ENCODE measurements around the gene AGPS.
A peak's percentile ranks its signal among the peaks of the same experiment; 100 is the strongest.

The AGPS gene

GRCh38 chr2:177554365-177554764, 161.8 kb downstream of the AGPS start:
- no peak for DNase-seq

DNA sequence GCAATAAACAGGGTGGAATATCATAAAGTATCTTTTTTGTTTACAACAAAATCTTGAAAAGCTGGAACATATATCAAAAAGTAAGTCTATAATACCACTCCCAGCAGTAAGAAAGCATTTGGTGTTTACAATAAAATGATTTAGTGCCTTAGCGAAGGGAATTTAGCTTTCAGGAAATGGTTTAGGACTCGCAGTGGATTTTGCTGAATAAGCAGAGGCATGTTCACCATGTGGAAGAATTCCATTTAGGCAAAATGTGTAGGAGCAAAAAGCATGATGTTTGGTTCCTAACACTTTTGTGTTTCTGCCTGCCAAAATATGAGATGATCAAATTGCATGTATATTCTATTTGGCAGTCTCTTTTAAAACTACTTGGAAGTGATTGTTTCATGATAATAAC, 163.6 kb downstream of the AGPS start:
- no peak for DNase-seq

GRCh38 chr2:177557794-177558193, 165.2 kb downstream of the AGPS start:
- DNase-seq = no peak

GRCh38 chr2:177559638-177560037, 167.1 kb downstream of the AGPS start:
- no peak for DNase-seq

- DNase-seq = no peak
These were observed 175.8 kb downstream of the AGPS start for GRCh38 chr2:177568390-177568789.

GRCh38 chr2:177568893-177569292, 176.3 kb downstream of the AGPS start:
- DNase-seq = no peak

DNA sequence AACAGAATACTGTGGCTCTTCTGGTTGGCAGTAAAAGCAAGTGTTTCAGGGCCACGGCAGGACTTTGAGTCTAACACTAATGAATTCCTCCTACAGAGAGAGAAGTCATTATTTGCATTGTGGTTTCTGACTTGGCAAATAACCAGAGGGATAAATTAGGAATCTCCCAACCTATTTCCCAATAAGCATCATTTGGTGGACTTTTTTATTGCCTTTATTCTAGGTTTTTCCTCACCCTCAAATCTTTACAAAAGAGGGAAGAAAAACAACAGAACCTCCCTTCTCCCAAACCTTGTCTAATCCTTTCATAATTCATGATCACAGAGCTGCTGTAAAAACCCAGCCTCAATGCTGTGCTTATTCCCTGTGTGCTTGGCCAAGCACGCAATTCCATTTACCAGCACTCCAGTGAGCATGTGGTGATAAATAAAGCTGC, 179.7 kb downstream of the AGPS start:
- DNase-seq = peak; percentile 76

DNA sequence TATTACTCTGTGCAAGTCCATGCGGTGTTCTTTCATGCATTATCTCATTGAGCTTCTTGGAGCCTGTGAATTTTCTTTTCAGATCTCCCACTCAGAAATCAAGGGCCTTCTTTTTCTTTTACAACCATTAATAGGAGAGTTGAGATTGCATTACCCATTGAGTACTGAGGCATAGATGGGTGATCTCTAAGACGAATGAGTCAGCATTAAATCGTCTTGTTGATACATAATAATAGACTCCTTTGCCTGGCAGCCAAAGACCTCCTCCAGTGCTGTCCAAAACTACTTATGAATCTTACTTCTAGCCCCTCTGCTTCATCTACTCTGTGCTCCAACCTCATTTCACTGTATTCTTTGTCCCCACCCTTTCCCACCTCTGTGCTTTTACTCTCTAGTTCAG, 180.5 kb downstream of the AGPS start:
- peak; percentile 15 for DNase-seq

DNA sequence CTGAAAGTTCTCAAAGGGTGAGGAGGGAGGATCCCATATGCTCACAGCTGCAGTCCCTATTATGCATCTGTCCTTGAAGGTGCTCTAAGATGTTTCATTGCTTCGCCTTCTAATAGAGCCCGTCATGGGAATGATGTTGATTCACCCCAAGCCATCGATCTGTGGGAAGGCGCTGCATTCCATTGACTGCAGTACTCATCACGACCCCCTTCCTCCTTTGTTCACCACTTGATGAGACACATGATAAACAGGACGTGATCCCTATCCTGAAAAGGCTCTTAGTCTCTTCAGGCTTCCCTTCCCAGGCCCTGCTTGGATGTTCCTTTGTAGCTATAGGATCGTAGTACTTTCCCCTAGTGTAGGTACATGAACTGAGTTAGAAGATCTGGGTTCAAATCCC, 181.8 kb downstream of the AGPS start:
- no peak for DNase-seq

DNA sequence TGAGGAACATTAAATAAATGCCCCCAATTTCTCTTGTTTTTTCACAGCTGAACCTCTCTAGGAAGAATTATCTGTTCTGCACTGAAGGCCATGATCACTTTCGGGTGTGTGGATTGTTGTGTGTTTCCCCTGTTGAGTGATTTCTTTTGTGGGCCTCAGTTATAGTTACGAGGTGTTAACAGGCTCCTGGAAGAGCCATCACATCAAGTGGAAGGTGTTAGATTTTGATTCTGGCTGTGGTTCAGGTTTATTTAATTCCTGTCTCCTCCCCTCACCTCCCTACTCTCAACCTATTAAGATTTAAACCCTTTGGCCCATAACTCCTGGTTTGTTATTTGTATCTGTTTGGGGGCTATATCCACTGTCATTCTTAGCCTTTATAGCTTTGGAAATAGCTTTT, 182.8 kb downstream of the AGPS start:
- DNase-seq = no peak

- DNase-seq = no peak
These were observed 184.5 kb downstream of the AGPS start for GRCh38 chr2:177577075-177577474.

DNA sequence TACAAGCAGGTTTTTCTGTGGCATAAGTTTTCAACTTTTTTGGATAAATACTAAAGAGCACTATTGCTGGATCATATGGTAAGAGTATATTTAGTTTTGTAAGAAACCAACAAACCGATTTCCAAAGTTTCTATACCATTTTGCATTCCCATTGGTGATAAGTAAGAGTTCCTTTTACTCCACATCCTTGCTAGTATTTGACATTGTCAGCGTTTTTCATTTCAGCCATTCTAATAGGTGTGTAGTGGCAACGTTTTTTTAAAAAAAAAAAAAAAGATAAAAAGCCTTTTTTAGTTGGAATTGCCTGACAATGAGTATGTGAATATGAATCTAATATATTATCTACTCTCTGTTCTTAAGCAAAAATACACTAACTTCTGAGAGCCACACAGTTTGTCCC, 185.9 kb downstream of the AGPS start:
- no peak for DNase-seq

- no peak for DNase-seq
These were observed 187.0 kb downstream of the AGPS start for GRCh38 chr2:177579486-177580036.

- DNase-seq = no peak
These were observed 189.4 kb downstream of the AGPS start for GRCh38 chr2:177582000-177582399.

DNA sequence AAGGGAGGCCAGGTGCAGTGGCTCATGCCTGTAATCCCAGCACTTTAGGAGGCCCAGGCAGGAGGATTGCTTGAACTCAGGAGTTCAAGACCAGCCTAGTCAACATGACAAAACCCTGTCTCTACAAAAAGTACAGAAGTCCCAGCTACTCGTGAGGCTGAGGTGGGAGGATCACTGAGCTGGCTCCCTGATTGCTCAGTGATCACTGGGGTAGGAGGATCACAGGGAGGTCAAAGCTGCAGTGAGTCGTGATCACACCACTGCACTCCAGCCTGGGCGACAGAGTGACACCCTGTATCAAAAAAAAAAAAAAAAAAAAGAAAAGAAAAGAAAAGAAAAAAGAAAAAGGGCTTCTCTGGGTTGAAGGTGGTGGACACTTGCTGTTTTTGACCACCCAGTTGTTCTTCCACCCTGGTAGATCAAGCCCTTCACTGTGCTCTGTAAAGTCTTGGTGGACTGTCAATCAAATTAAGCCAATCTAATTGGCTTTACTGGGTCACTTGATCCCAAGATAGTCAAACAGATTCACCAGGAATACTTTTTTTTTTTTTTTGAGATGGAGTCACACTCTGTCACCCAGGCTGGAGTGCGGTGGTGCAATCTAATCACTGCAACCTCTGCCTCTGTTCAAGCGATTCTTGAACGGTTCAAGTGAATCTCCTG, 191.6 kb downstream of the AGPS start:
- peak; percentile 94 for DNase-seq

- DNase-seq = peak; percentile 64
These were observed 192.8 kb downstream of the AGPS start for GRCh38 chr2:177585234-177585863.

- peak; percentile 44 for DNase-seq
These were observed 193.6 kb downstream of the AGPS start for GRCh38 chr2:177586154-177586553.

- DNase-seq = no peak
These were observed 194.8 kb downstream of the AGPS start for GRCh38 chr2:177587371-177587770.

DNA sequence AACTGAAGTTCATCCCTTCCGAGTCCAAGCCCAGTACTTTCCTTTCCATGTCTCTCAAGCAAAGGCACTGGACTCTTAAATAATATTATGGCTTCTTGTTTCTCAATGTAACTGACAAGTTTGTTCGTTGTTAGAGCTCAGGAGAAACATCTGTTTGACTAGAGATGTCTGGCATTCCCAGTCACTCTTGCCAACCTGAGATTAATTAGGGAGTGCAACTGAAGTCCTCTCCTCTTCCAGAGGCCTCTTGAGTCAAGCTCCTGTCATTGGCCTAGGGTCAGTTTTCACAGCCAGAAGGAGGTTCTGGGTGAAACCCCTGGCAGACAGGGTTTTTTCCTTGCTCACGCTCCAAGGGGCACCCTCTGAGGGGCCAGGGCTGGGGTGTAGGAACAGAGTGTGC, 196.1 kb downstream of the AGPS start:
- DNase-seq = no peak

DNA sequence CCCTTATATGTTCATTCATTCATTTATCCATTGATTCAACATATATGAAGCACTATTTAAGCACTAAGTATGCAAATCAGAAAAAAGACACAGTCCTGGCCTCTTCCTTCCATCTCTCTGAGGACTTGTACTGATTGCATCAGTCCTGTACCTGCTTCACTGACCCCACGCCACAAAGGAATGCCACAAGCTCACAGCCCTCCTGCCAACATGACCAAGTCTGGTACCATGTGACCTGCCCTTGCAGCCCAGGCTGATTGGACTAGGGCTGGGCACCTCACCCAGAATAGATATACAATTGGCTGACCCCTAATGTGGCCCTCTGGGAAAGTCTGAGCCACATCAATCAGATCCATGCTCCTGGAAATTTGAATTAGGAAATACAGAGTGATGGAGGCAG, 196.6 kb downstream of the AGPS start:
- no peak for DNase-seq

- no peak for DNase-seq
These were observed 199.8 kb downstream of the AGPS start for GRCh38 chr2:177592397-177592796.

- no peak for DNase-seq
These were observed 200.4 kb downstream of the AGPS start for GRCh38 chr2:177592945-177593344.

GRCh38 chr2:177593402-177593801, 200.8 kb downstream of the AGPS start:
- no peak for DNase-seq
